ENCODE data around the gene ANAPC10.
A peak's percentile ranks its signal among the peaks of the same experiment; 100 is the strongest.

The ANAPC10 gene

GRCh38 chr4:145103496-145103895 is 5.5 kb upstream of the ANAPC10 start:
- Histone ChIP-seq H2AFZ (ENCODE audit: low read length) (no peak overlapping the region), H3K9me3 (ENCODE audit: low read length) (no peaks in the 10 kb centered on the region), H3K9me2 (ENCODE audit: low read depth, low read length) (no peaks in the 10 kb centered on the region), H3K36me3 (ENCODE audit: insufficient read depth, low read length) (peaks cover 56% of the 10 kb centered on the region), H3K4me3 (ENCODE audit: low read depth, low read length, poor library complexity, severe bottlenecking) (no peak overlapping the region), H3F3A (ENCODE audit: insufficient read depth, low read length) (no peaks in the 10 kb centered on the region), H3K79me2 (ENCODE audit: insufficient read depth, low read length) (peaks cover 77% of the 10 kb centered on the region), H4K20me1 (ENCODE audit: insufficient read depth, low read length) (no peaks in the 10 kb centered on the region), H3K4me2 (ENCODE audit: low read length) (0 out of 2 replicates have a peak overlapping the region, but pooled peaks have one; percentile 15), H3K4me1 (ENCODE audit: insufficient read depth, low read length, severe bottlenecking) (peaks cover 48% of the 10 kb centered on the region), H3K9ac (ENCODE audit: low read length) (no peak overlapping the region), H3K27ac (ENCODE audit: low read depth, low read length, poor library complexity, severe bottlenecking) (no peak overlapping the region), H3K27me3 (ENCODE audit: insufficient read depth, low read length) (no peaks in the 10 kb centered on the region)
- TF ChIP-seq EZH2 (IDR thresholded peaks at IDR 0.05; ENCODE audit: borderline replicate concordance, low read length) (no peak), CTCF (IDR thresholded peaks at IDR 0.05; ENCODE audit: low read length) (no peak)

GRCh38 chr4:145102619-145103018 is 4.6 kb upstream of the ANAPC10 start:
- H3K4me3 ChIP-seq (ENCODE audit: low read depth, low read length, poor library complexity, severe bottlenecking): no peak overlapping the region
- H3K79me2 ChIP-seq (ENCODE audit: insufficient read depth, low read length): peaks cover 82% of the 10 kb centered on the region
- TF ChIP-seq CTCF (IDR thresholded peaks at IDR 0.05; ENCODE audit: low read length) (no peak), EZH2 (IDR thresholded peaks at IDR 0.05; ENCODE audit: borderline replicate concordance, low read length) (no peak)
- H3K9ac ChIP-seq (ENCODE audit: low read length): no peak overlapping the region
- H3K9me2 ChIP-seq (ENCODE audit: low read depth, low read length): no peaks in the 10 kb centered on the region
- H3K4me2 ChIP-seq (ENCODE audit: low read length): peak overlapping the region; percentile 31; the same call in 1 of the 2 replicates
- H3F3A ChIP-seq (ENCODE audit: insufficient read depth, low read length): no peaks in the 10 kb centered on the region
- H4K20me1 ChIP-seq (ENCODE audit: insufficient read depth, low read length): no peaks in the 10 kb centered on the region
- no peak overlapping the region for H2AFZ ChIP-seq (ENCODE audit: low read length)
- no peaks in the 10 kb centered on the region for H3K27me3 ChIP-seq (ENCODE audit: insufficient read depth, low read length)
- no peaks in the 10 kb centered on the region for H3K9me3 ChIP-seq (ENCODE audit: low read length)
- H3K4me1 ChIP-seq (ENCODE audit: insufficient read depth, low read length, severe bottlenecking): peaks cover 48% of the 10 kb centered on the region
- H3K36me3 ChIP-seq (ENCODE audit: insufficient read depth, low read length): peaks cover 47% of the 10 kb centered on the region
- H3K27ac ChIP-seq (ENCODE audit: low read depth, low read length, poor library complexity, severe bottlenecking): no peak overlapping the region

GRCh38 chr4:145101091-145101490 is 3.1 kb upstream of the ANAPC10 start:
- H3K9me2 ChIP-seq (ENCODE audit: low read depth, low read length): no peaks in the 10 kb centered on the region
- H3K4me2 ChIP-seq (ENCODE audit: low read length): peak overlapping the region; percentile 31; the same call in 1 of the 2 replicates
- H3K27me3 ChIP-seq (ENCODE audit: insufficient read depth, low read length): no peaks in the 10 kb centered on the region
- no peak overlapping the region for H3K27ac ChIP-seq (ENCODE audit: low read depth, low read length, poor library complexity, severe bottlenecking)
- H4K20me1 ChIP-seq (ENCODE audit: insufficient read depth, low read length): no peaks in the 10 kb centered on the region
- H3K79me2 ChIP-seq (ENCODE audit: insufficient read depth, low read length): peaks cover 92% of the 10 kb centered on the region
- H3K9me3 ChIP-seq (ENCODE audit: low read length): no peaks in the 10 kb centered on the region
- H2AFZ ChIP-seq (ENCODE audit: low read length): no peak overlapping the region
- H3K36me3 ChIP-seq (ENCODE audit: insufficient read depth, low read length): peaks cover 32% of the 10 kb centered on the region
- no peak overlapping the region for H3K9ac ChIP-seq (ENCODE audit: low read length)
- no peaks in the 10 kb centered on the region for H3F3A ChIP-seq (ENCODE audit: insufficient read depth, low read length)
- H3K4me3 ChIP-seq (ENCODE audit: low read depth, low read length, poor library complexity, severe bottlenecking): no peak overlapping the region
- peaks cover 57% of the 10 kb centered on the region for H3K4me1 ChIP-seq (ENCODE audit: insufficient read depth, low read length, severe bottlenecking)
- TF ChIP-seq CTCF (IDR thresholded peaks at IDR 0.05; ENCODE audit: low read length) (no peak), EZH2 (IDR thresholded peaks at IDR 0.05; ENCODE audit: borderline replicate concordance, low read length) (no peak)
